NCI-H1694 (cell line): Measurements from ENCODE around the gene PSEN2.
"Not testable (repeated sequence)": the region's sequence is repeated elsewhere in the genome, so short reads cannot be mapped to it uniquely, and the experiment has no call there.

Experiments
- DNase-seq: peaks from one replicate; lab custom pipeline; 2025; lab: John Stamatoyannopoulos, UW

Gene PSEN2

DNA sequence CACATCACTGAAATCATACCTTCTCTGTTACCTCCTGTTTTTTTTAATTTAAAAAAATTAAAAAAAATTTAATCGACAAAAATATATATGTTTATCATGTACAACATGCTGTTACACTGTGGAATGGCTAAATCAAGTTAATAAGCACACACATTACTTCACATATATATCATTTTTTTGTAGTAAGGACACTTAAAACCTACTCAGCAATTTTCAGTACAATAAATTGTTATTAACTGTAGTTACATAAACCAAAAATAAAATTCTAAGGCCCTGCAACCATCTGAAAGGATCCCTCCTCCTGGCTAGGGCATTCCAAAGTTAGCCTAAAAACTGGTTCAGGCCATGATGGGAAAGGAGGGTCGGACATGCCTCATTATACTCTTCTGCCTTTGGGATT, 46.1 kb downstream of the PSEN2 start:
- no peak for DNase-seq

GRCh38 chr1:226919587-226919986, 49.2 kb downstream of the PSEN2 start:
- DNase-seq = no peak

GRCh38 chr1:226919995-226920394, 49.6 kb downstream of the PSEN2 start:
- DNase-seq = no peak

DNA sequence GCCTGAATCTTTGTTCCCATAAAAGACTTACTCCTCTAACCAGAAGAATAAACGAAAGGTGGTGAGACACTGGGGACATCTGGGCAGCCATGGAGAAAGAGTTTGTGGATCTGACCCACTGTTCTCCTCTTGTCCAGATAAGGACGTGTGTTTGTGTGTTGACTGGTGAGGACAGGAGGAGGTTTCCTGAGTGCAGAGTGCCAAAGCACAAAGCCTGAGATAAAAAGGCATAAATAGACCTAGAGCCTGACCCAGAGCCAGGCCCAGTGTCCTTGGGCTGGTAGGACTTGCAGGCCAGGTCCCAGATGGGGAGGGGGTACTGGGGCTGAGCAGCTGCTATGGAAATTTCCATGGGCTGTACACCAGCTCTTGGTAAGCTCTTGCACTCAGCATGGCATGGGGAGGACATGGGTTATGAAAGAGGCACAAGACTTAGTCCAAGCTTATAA, 50.1 kb downstream of the PSEN2 start:
- DNase-seq = no peak

- DNase-seq = no peak
Observed at GRCh38 chr1:226921504-226921903, 51.1 kb downstream of the PSEN2 start.

DNA sequence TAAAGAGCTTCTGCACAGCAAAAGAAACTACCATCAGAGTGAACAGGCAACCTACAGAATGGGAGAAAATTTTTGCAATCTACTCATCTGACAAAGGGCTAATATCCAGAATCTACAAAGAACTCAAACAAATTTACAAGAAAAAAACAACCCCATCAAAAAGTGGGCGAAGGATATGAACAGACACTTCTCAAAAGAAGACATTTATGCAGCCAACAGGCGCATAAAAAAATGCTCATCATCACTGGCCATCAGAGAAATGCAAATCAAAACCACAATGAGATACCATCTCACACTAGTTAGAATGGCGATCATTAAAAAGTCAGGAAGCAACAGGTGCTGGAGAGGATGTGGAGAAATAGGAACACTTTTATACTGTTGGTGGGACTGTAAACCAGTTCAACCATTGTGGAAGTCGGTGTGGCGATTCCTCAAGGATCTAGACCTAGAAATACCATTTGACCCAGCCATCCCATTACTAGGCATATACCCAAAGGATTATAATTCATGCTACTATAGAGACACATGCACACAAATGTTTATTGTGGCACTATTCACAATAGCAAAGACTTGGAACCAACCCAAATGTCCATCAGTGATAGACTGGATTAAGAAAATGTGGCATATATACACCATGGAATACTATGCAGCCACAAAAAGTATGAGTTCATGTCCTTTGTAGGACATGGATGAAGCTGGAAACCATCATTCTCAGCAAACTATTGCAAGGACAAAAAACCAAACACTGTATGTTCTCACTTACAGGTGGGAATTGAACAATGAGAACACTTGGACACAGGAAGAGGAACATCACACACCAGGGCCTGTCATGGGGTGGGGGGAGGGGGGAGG, 59.1 kb downstream of the PSEN2 start:
- DNase-seq = not testable (repeated sequence)

DNA sequence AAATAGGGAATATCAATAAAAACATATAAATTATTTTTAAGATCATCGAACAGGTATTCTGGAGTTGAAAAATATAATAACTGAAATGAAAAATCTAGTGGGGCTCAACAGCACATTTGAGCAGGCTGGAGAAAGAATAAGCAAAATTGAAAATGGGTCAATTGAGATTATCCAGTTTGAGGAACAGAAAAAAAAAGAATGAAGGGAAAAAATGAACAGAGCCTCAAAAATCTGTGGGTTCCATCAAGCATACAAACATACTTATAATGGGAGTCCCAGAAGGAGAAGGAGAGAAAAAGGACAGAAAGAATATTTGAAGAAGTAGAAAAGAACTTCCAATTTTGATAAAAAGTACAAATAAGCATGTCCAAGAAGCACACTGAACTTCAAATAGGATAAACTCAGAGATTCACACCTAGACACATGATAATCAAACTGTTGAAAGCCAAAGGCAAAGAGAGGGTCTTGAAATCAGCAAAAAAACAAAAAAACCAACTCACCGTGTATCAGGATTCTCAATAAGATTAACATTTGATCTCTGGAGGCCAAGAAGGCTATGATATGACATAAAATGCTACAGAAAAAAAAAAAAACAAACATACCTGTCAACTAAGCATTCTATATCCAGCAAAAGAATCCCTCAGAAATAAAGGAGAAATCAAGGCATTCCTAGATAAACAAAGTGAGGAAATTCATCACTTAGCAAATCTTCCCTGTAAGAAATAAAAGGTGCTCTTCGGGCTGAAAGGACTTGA, 64.2 kb downstream of the PSEN2 start:
- no peak for DNase-seq

DNA sequence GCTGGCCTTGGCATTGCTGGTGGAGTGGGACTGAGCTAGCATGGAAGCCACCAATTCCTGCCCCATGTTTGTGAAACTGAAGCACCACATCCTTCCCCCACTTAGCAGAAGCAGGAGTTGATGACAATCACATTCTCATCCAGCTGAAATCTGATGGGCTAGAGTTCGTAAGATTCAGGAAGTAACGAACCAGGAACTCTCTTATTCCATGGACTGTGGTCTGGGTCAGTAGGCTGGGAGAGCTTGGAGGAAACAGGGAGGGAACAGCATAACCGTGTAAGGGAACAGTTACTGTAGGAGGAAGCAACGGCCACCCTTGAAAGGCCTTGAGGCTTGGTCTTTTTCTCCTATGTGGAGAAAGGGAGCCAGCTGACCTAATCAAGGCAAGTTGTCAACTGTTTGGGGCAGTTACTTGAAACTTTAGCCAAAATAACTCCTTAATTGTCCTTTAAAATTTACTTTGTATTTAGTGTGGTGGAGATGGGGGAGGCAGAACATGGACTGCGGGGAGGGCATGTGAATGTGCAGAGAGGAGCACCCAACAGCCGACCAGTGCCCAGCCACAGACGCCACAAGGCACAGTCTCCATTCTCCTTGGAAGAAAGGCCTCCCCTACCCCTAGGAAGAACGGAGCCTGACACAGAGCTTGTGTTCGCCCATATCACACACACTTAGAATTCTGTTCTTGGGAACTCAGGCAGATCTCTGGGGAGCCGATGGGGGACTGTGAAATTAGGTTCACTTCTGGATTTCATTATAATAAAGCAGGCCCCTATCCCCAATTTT, 67.7 kb downstream of the PSEN2 start:
- DNase-seq = no peak

GRCh38 chr1:226938903-226939437, 68.6 kb downstream of the PSEN2 start:
- DNase-seq = no peak

- DNase-seq = no peak
Observed at GRCh38 chr1:226939438-226940028, 69.1 kb downstream of the PSEN2 start.

GRCh38 chr1:226940029-226940805, 69.8 kb downstream of the PSEN2 start, which contains the start of gene COQ8A:
TSS of gene COQ8A (plus strand) at chr1:226940294. CDS start at chr1:226961386, 21,092 bp downstream.
- peak; percentile 99 for DNase-seq

DNA sequence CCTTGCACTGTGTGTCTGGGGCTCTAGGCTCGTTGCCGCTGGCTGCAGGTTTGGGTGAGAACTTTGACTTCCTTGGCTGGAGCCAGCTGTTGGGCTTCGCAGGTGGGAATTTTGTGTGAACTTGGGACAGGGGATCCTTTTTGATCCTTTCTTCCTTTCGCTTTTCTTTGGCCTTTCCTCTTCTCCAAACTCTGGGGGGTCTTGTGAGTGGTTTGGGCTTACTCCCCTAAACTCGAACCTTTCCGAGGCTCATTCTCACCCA, 70.3 kb downstream of the PSEN2 start:
- no peak for DNase-seq

- no peak for DNase-seq
Observed at GRCh38 chr1:226942392-226942791, 72.0 kb downstream of the PSEN2 start.

- DNase-seq = no peak
Observed at GRCh38 chr1:226943156-226943555, 72.7 kb downstream of the PSEN2 start.

DNA sequence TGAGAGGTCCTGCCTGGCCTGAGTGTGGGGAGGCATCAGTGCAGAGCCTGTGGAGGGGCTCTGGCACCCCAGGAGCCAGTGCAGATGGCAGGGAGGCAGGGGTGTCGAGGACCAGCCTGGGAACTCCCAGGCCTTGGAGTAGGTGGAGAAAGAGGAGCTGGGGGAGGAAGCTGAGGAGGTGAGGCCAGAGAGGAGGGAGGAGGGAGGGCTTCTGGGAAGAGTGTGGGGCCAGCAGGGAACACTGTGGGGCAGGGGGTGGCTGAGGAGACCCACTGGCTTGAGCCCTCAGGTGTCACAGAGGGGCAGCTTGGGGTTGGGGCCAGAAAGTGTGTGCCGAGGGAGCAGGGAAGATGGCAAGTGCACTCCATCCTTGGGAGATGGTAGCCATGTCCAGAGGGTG, 73.5 kb downstream of the PSEN2 start:
- DNase-seq = no peak

- DNase-seq = no peak
Observed at GRCh38 chr1:226945106-226945857, 74.9 kb downstream of the PSEN2 start.
